ENCODE results near the gene PACRG. TPM values are rescaled to one million over a fixed set of nuclear protein-coding genes. Genes with fewer than 3 reads are reported as not detected.

Gene PACRG
- total and polyA plus RNA-seq, 2 experiments from 2014 or later = 0.17 to 0.68 TPM

DNA sequence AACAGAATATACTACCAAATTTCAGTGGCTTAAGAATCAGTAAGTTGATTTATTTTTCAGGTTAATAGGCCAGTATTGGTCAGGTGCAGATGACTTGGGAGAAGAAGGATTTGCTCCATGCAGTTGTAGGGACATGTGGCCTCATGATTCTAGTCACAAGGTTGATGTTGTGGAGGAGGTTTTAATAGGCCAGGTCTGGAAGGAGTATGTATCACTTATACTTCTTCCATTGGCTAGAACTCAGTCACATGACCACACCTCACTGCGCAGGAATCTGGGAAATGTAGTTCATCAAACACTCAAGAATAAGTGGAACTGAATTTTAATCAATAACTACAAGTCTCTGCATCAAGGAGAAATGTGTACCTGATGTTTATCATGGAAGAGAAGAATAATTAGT lies 405.2 kb downstream of the PACRG start (continued):
- TF ChIP-seq EZH2 (IDR thresholded peaks at IDR 0.05; ENCODE audit: low read depth, unreplicated experiment) (no peak), JUNB (IDR thresholded peaks at IDR 0.05; ENCODE audit: unreplicated experiment) (no peak), EZH2phosphoT487 (IDR thresholded peaks at IDR 0.05; ENCODE audit: unreplicated experiment) (no peak), NANOG (IDR thresholded peaks at IDR 0.05; ENCODE audit: borderline replicate concordance) (no peak)
- TF ChIP-seq, protein P1, sequence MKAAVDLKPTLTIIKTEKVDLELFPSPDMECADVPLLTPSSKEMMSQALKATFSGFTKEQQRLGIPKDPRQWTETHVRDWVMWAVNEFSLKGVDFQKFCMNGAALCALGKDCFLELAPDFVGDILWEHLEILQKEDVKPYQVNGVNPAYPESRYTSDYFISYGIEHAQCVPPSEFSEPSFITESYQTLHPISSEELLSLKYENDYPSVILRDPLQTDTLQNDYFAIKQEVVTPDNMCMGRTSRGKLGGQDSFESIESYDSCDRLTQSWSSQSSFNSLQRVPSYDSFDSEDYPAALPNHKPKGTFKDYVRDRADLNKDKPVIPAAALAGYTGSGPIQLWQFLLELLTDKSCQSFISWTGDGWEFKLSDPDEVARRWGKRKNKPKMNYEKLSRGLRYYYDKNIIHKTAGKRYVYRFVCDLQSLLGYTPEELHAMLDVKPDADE (IDR thresholded peaks at IDR 0.05) = no peak

DNA sequence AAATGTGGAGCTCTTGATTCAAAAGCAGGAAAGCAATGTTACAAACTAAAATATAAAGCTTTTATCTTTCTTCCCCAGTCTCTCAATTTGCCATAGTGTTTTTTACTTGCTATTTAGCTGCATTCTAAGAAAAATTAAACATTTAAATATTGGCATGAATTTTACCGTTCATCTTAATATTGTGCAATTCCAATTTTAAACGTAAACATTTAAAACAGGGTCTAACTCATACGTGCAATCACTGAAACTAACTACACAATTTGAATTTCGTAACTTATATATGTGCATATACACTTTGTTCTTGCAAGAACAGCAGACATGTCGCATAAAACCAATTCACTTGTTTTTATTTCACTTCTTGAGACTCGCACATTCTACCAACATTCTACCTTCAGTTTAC lies 405.9 kb downstream of the PACRG start:
- no peaks in the 10 kb centered on the region for H3K36me3 Mint-ChIP-seq (ENCODE audit: low read depth)
- H3K27ac Mint-ChIP-seq = no peak overlapping the region
- H3K27me3 ChIP-seq (ENCODE audit: insufficient read depth) = no peaks in the 10 kb centered on the region
- DNase-seq (ENCODE audit: low spot score) = no peak
- no peaks in the 10 kb centered on the region for H3K36me3 ChIP-seq (ENCODE audit: insufficient read depth)
- H4K20me1 ChIP-seq (replicated peaks; ENCODE audit: insufficient read depth) = no peaks in the 10 kb centered on the region
- H3K9me2 ChIP-seq (ENCODE audit: insufficient read depth) = no peaks in the 10 kb centered on the region
- H3K4me1 ChIP-seq (ENCODE audit: insufficient read depth) = 0 out of 2 replicates have a peak, but pooled peaks cover 6% of the 10 kb centered on the region
- ATAC-seq = no peak
- H3K27ac ChIP-seq (ENCODE audit: low read depth) = no peak overlapping the region
- H3K79me2 ChIP-seq (replicated peaks; ENCODE audit: insufficient read depth) = no peaks in the 10 kb centered on the region
- no peak overlapping the region for H3K4me3 Mint-ChIP-seq
- no peak overlapping the region for H3K4me3 ChIP-seq
- H3F3A ChIP-seq (replicated peaks; ENCODE audit: low read depth) = no peaks in the 10 kb centered on the region
- H3K4me1 Mint-ChIP-seq = peaks cover 6% of the 10 kb centered on the region
- H3K27me3 Mint-ChIP-seq (ENCODE audit: insufficient read depth, low read depth, poor library complexity) = peaks cover 4% of the 10 kb centered on the region
- H3K9me3 Mint-ChIP-seq = no peaks in the 10 kb centered on the region; the same call in 2 of the 3 replicates
- no peak overlapping the region for H3K4me2 ChIP-seq
- H2AFZ ChIP-seq = no peak overlapping the region
- TF ChIP-seq NANOG (IDR thresholded peaks at IDR 0.05; ENCODE audit: borderline replicate concordance) (no peak), CREB1 (CRISPR knock-in tag; IDR thresholded peaks at IDR 0.05; ENCODE audit: low read depth) (no peak), ZNF331 (CRISPR knock-in tag; IDR thresholded peaks at IDR 0.05; ENCODE audit: low read depth) (no peak), ZNF114 (CRISPR knock-in tag; IDR thresholded peaks at IDR 0.05) (no peak), EZH2 (IDR thresholded peaks at IDR 0.05; ENCODE audit: low read depth, unreplicated experiment) (no peak), EZH2phosphoT487 (IDR thresholded peaks at IDR 0.05; ENCODE audit: unreplicated experiment) (no peak), POLR2AphosphoS5 (IDR thresholded peaks at IDR 0.05; ENCODE audit: low read depth) (no peak), JUNB (IDR thresholded peaks at IDR 0.05; ENCODE audit: unreplicated experiment) (no peak), STAT1 (IDR thresholded peaks at IDR 0.05; ENCODE audit: unreplicated experiment) (no peak)
- TF ChIP-seq, protein P2, sequence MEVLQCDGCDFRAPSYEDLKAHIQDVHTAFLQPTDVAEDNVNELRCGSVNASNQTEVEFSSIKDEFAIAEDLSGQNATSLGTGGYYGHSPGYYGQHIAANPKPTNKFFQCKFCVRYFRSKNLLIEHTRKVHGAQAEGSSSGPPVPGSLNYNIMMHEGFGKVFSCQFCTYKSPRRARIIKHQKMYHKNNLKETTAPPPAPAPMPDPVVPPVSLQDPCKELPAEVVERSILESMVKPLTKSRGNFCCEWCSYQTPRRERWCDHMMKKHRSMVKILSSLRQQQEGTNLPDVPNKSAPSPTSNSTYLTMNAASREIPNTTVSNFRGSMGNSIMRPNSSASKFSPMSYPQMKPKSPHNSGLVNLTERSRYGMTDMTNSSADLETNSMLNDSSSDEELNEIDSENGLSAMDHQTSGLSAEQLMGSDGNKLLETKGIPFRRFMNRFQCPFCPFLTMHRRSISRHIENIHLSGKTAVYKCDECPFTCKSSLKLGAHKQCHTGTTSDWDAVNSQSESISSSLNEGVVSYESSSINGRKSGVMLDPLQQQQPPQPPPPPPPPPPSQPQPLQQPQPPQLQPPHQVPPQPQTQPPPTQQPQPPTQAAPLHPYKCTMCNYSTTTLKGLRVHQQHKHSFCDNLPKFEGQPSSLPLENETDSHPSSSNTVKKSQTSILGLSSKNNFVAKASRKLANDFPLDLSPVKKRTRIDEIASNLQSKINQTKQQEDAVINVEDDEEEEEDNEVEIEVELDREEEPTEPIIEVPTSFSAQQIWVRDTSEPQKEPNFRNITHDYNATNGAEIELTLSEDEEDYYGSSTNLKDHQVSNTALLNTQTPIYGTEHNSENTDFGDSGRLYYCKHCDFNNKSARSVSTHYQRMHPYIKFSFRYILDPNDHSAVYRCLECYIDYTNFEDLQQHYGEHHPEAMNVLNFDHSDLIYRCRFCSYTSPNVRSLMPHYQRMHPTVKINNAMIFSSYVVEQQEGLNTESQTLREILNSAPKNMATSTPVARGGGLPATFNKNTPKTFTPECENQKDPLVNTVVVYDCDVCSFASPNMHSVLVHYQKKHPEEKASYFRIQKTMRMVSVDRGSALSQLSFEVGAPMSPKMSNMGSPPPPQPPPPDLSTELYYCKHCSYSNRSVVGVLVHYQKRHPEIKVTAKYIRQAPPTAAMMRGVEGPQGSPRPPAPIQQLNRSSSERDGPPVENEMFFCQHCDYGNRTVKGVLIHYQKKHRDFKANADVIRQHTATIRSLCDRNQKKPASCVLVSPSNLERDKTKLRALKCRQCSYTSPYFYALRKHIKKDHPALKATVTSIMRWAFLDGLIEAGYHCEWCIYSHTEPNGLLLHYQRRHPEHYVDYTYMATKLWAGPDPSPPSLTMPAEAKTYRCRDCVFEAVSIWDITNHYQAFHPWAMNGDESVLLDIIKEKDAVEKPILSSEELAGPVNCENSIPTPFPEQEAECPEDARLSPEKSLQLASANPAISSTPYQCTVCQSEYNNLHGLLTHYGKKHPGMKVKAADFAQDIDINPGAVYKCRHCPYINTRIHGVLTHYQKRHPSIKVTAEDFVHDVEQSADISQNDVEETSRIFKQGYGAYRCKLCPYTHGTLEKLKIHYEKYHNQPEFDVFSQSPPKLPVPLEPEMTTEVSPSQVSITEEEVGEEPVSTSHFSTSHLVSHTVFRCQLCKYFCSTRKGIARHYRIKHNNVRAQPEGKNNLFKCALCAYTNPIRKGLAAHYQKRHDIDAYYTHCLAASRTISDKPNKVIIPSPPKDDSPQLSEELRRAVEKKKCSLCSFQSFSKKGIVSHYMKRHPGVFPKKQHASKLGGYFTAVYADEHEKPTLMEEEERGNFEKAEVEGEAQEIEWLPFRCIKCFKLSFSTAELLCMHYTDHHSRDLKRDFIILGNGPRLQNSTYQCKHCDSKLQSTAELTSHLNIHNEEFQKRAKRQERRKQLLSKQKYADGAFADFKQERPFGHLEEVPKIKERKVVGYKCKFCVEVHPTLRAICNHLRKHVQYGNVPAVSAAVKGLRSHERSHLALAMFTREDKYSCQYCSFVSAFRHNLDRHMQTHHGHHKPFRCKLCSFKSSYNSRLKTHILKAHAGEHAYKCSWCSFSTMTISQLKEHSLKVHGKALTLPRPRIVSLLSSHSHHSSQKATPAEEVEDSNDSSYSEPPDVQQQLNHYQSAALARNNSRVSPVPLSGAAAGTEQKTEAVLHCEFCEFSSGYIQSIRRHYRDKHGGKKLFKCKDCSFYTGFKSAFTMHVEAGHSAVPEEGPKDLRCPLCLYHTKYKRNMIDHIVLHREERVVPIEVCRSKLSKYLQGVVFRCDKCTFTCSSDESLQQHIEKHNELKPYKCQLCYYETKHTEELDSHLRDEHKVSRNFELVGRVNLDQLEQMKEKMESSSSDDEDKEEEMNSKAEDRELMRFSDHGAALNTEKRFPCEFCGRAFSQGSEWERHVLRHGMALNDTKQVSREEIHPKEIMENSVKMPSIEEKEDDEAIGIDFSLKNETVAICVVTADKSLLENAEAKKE (CRISPR knock-in tag; IDR thresholded peaks at IDR 0.05) = no peak
- TF ChIP-seq, protein P3, sequence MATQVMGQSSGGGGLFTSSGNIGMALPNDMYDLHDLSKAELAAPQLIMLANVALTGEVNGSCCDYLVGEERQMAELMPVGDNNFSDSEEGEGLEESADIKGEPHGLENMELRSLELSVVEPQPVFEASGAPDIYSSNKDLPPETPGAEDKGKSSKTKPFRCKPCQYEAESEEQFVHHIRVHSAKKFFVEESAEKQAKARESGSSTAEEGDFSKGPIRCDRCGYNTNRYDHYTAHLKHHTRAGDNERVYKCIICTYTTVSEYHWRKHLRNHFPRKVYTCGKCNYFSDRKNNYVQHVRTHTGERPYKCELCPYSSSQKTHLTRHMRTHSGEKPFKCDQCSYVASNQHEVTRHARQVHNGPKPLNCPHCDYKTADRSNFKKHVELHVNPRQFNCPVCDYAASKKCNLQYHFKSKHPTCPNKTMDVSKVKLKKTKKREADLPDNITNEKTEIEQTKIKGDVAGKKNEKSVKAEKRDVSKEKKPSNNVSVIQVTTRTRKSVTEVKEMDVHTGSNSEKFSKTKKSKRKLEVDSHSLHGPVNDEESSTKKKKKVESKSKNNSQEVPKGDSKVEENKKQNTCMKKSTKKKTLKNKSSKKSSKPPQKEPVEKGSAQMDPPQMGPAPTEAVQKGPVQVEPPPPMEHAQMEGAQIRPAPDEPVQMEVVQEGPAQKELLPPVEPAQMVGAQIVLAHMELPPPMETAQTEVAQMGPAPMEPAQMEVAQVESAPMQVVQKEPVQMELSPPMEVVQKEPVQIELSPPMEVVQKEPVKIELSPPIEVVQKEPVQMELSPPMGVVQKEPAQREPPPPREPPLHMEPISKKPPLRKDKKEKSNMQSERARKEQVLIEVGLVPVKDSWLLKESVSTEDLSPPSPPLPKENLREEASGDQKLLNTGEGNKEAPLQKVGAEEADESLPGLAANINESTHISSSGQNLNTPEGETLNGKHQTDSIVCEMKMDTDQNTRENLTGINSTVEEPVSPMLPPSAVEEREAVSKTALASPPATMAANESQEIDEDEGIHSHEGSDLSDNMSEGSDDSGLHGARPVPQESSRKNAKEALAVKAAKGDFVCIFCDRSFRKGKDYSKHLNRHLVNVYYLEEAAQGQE (IDR thresholded peaks at IDR 0.05; ENCODE audit: unreplicated experiment) = no peak
- TF ChIP-seq, protein P4, sequence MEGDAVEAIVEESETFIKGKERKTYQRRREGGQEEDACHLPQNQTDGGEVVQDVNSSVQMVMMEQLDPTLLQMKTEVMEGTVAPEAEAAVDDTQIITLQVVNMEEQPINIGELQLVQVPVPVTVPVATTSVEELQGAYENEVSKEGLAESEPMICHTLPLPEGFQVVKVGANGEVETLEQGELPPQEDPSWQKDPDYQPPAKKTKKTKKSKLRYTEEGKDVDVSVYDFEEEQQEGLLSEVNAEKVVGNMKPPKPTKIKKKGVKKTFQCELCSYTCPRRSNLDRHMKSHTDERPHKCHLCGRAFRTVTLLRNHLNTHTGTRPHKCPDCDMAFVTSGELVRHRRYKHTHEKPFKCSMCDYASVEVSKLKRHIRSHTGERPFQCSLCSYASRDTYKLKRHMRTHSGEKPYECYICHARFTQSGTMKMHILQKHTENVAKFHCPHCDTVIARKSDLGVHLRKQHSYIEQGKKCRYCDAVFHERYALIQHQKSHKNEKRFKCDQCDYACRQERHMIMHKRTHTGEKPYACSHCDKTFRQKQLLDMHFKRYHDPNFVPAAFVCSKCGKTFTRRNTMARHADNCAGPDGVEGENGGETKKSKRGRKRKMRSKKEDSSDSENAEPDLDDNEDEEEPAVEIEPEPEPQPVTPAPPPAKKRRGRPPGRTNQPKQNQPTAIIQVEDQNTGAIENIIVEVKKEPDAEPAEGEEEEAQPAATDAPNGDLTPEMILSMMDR (conservative IDR thresholded peaks at IDR 0.05; ENCODE audit: low read depth in 2 of 2) = no peak
